NCI-H128 (cell line): ENCODE data around the gene SHE.

Source experiments
- DNase-seq: peaks from one replicate; lab custom pipeline; 2025; ENCODE audit not compliant: unreplicated experiment; lab: John Stamatoyannopoulos, UW

Gene SHE

DNA sequence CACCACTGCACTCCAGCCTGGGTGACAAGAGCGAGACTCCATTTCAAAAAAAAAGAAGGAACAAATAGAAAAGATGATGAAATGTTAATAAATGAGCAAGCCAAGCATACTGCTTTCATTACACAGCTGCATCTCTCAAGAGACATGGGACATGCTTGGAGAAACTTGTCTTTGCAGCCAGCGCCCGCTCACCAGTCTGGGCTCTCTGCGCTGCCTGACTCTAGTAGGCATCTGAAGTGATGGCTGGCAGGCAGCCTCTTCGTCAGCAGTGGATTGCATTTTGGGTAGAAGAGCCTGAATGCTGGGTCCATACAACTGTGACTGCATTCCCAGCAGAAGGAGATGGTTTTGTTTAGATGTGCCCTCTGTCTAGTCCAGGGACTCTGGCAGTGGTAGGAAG is 49.1 kb downstream of the SHE start:
- DNase-seq: no peak

- DNase-seq: no peak
Measured at GRCh38 chr1:154448331-154448811, 53.8 kb downstream of the SHE start.

- DNase-seq: no peak
Measured at GRCh38 chr1:154446789-154447188, 55.4 kb downstream of the SHE start.

DNA sequence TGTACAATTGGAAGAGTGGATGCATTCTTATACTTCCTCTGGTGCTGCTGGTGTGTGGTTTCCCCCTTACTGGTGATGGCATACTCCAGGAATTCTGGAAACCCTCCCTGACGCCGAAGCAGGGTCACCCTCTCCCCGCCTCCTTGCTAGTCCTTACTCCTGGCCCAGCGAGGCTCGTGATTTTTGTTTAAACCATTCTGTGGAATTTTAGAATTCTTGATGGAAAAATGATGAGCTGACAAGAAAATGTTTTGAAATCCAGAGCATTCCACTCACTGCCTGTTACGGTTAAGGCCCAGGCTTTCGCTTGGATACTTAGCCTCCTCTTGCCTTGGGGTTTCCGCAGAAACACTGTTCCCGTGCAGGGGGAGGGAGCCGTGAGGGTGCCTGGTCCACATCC is 55.9 kb downstream of the SHE start:
- DNase-seq: no peak

- no peak for DNase-seq
Measured at GRCh38 chr1:154445040-154445472, 57.2 kb downstream of the SHE start.

- DNase-seq: no peak
Measured at GRCh38 chr1:154443274-154444013, 58.8 kb downstream of the SHE start.

DNA sequence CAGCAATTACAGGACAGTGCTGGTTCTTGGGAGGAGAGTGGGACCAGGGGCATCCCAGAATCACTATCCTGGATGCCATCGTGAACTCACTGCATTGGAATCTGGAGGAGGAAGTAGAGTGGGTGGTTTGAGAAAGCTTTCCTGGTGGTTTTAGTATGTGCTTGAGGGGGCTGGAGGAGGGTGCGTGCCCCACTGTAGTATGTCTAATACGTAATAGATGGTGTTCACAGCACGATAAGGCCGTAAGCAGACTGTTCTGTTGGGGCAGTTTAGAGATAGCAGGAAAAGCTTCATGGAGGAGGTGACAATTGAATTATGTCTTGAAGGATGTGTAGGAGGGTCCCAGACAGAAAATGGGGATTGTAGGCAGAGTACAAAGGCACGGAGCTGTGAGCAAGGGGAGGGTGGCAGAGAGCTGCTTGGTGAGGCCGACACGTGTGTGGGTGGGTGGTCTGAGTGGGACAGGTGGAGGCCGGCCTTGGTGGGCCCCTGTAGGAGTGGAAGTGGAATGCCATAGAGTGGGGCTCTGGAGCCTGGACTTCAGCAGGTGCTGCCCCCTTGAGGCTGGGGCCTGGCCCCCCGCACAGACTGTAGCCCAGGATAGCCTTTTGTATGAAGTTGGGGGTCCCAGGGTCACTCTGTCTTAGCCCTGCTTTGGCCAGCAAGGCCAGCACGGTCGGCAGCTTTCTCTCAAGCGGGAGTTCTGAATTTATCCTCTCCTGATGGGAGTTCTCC is 60.0 kb downstream of the SHE start:
- DNase-seq: no peak

- DNase-seq: no peak
Measured at GRCh38 chr1:154441241-154441888, 60.8 kb downstream of the SHE start.

DNA sequence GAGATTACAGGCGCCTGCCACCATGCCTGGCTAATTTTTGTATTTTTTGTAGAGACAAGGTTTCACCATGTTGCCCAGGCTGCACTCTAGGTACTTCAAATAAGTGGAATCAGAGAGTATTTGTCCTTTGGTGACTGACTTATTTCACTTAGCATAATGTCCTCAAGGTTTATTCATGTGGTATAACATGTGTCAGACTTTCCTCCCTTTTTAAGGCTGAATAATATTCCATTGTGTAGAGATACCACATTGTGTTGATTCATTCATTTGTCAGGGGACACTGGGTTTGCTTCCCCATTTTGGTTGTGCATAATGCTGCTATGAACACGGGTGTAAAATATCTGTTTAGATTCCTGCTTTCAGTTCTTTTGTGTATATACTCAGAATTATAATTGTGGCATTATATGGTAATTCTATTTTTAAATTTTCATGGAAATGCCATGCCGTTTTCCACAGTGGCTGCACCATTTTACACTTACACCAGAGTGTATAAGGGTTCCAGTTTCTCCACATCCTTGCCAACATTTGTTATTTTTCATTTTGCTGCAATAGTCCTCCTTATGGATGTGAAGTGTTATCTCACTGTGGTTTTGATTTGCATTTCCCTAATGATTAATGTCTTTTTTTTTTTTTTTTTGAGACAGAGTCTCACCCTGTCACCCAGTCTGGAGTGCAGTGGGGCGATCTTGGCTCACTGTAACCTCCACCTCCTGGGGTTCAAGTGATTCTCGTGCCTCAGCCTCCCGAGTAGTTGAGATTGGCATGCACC is 62.0 kb downstream of the SHE start:
- no peak for DNase-seq

- DNase-seq: no peak
Measured at GRCh38 chr1:154436433-154436832, 65.8 kb downstream of the SHE start.

DNA sequence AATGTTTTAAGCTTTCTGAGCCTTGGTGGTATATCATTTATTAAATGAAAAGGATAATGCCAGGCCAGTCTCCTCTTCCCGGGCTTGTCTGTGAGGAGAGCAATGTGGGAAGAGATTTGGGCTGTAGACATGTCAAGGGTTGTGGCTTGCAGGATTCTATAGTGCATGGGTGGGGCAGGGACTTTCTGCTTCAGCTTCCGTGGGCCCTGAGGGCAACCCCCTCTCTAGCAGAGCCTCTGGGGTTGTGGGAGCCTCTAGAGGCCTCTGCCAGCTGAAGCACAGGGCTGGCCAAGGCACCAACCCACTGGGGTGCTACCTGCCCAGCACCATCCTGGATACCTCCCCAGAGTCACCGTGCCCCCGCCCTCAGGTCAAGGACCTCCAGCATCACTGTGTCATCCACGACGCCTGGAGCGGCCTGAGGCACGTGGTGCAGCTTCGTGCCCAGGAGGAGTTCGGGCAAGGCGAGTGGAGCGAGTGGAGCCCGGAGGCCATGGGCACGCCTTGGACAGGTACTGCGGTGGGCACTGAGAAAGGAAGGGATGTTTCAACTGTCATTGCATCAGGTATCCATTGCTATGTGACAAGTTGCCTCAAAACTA is 66.5 kb downstream of the SHE start:
- DNase-seq: no peak

GRCh38 chr1:154434346-154435085 is 67.7 kb downstream of the SHE start:
- no peak for DNase-seq

DNA sequence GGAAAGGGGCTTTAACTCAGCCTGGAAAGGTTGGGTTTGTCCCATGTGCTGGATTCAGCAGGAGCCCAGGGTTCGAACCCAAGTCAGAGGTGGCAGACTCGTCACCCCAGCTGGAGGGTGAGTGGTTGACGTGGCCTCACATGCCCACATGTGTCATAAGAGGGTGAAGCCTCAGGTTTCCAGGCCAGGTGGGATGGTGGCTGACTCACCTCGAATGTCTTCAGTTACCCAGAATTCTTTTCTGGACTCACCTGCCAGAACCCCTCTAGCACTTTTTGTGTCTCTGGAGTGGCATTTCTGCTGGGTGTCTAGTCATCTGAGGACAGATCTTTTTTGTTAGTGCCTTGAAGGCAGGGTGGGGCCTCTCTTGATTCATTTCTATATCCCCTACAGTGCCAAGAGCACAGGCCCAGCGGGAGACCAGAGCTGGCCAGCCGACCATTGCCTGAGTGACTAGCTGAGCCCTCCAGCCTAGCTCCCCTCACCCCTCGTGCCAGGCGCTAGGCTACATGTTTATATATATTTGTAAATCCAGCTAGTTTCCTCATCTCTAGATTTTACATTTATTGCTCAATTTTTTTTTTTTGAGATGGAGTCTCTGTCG is 68.9 kb downstream of the SHE start:
- no peak for DNase-seq

DNA sequence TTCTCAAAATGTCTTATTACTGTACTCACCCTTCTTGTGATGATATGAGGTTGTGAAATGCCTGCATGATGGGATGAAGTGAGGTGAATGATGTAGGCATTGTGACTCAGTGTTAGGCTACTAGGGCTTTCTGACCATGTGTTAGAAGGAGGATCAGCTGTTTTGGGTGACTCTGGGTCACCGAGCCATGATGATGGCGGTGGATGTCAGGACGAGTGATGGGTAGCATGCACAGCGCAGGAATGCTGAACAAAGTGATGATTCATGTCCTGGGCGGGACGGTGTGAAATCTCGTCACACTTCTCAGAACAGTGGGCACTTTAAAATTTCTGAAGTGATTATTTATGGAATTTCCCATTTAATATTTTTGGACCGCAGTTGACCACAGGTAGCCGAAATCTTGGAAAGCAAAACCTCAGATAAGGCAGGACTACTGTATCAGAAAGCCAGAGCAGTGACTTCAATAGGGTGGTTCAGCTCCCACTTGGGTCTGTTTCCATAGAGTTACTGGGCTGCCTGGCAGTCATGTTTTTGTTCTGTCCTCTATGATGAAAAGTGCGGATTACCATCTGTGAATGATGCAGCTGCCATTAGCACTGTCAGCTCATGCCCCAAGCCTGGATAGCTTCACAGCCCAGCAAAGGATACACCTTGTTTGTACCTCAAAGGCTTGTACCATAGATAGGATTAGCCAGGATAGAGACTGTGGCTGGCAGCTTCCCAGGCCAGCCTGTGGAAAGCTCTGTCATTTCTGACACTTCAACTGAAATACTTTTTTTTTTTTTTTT is 70.4 kb downstream of the SHE start:
- no peak for DNase-seq

- no peak for DNase-seq
Measured at GRCh38 chr1:154430903-154431302, 71.3 kb downstream of the SHE start.

DNA sequence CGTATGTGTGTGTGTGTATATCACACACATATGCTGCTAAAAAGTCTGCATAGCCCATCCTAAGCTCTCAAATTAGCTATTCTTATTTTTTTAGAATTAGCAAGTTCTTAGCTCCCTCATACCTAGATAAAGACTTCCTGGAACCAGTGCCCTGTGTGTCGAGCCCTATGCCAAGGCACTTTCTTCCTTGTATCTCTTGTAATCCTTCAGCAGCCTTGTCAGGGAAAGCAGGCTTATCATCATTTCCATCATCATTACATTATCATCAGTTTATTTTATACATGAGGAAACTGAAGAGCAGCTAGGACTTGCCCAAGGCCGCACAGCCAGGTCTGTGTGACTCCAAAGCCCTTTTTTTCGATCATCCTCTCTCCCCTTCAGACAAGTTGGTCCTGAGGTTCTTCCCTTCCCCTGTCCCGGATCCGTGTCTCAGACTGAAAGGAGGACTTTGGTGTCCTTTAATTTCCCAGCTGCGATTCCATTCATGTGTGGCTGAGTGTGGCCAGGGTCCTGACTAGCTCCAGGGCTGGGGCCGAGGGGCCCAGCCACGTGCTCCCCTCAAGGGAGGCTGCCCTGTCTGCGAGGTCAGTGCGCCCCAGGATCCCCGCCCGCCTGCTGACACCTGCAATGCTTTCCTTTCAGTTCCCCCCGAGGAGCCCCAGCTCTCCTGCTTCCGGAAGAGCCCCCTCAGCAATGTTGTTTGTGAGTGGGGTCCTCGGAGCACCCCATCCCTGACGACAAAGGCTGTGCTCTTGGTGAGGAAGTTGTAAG is 72.2 kb downstream of the SHE start:
- no peak for DNase-seq
